H9 (cell line): ENCODE results near the gene KDR. TPM values are rescaled to one million over a fixed set of nuclear protein-coding genes. Genes with fewer than 3 reads are reported as not detected.

Experiments
- DNase-seq: peaks from one replicate; pipeline ENCODE4 v3.0.0-alpha.2; 2017
- H2AFZ ChIP-seq: one replicate; pipeline ENCODE4 v1.6.1; 2013; ENCODE audit warnings: mild to moderate bottlenecking, low read length, control low read depth, moderate library complexity
- H2AK5ac ChIP-seq: 2 replicates; pipeline ENCODE4 v1.6.1; 2013; ENCODE audit warnings: low read length, control low read depth, mixed read lengths; ENCODE audit not compliant: insufficient read length
- H2BK120ac ChIP-seq: one replicate; pipeline ENCODE4 v1.6.1; 2013; ENCODE audit warnings: low read depth, mild to moderate bottlenecking, low read length, control low read depth, inconsistent platforms; ENCODE audit not compliant: poor library complexity, severe bottlenecking
- H2BK12ac ChIP-seq: 2 replicates; pipeline ENCODE4 v1.6.1; 2013; ENCODE audit warnings: low read length, control low read depth, mixed read lengths, low read depth; ENCODE audit not compliant: insufficient read length
- H2BK15ac ChIP-seq: 2 replicates; pipeline ENCODE4 v1.6.1; 2013; ENCODE audit warnings: low read depth, low read length, control low read depth
- H2BK20ac ChIP-seq: one replicate; pipeline ENCODE4 v1.6.1; 2013; ENCODE audit warnings: low read depth, mild to moderate bottlenecking, low read length, control low read depth, inconsistent platforms; ENCODE audit not compliant: poor library complexity, severe bottlenecking
- H2BK5ac ChIP-seq: 2 replicates; pipeline ENCODE4 v1.6.1; 2013; ENCODE audit warnings: low read length, control low read depth, mixed read lengths; ENCODE audit not compliant: insufficient read length
- H3K14ac ChIP-seq: 2 replicates; pipeline ENCODE4 v1.6.1; 2013; ENCODE audit warnings: low read length, control low read depth; ENCODE audit not compliant: insufficient read depth
- H3K18ac ChIP-seq: 2 replicates; pipeline ENCODE4 v1.6.1; 2013; ENCODE audit warnings: low read depth, mild to moderate bottlenecking, mixed read lengths, low read length, control low read depth; ENCODE audit not compliant: insufficient read length
- H3K23ac ChIP-seq: 2 replicates; pipeline ENCODE4 v1.6.1; 2013; ENCODE audit warnings: low read length, control low read depth, mixed read lengths, low read depth; ENCODE audit not compliant: insufficient read length
- H3K23me2 ChIP-seq: 2 replicates; pipeline ENCODE4 v1.6.1; 2013; ENCODE audit warnings: low read depth, mild to moderate bottlenecking, mixed read lengths, low read length, control low read depth; ENCODE audit not compliant: insufficient read length, poor library complexity, severe bottlenecking
- H3K27ac ChIP-seq: 2 replicates; pipeline ENCODE4 v1.5.1; 2013; ENCODE audit warnings: low read length, control low read depth, mixed read lengths, low read depth; ENCODE audit not compliant: insufficient read length
- H3K27me3 ChIP-seq: 2 replicates; pipeline ENCODE4 v1.6.1; 2013; ENCODE audit warnings: low read length, control low read depth, inconsistent platforms; ENCODE audit not compliant: insufficient read depth
- H3K4ac ChIP-seq: 2 replicates; pipeline ENCODE4 v1.6.1; 2013; ENCODE audit warnings: low read depth, mild to moderate bottlenecking, control low read depth, inconsistent platforms, low read length, moderate library complexity
- H3K4me1 ChIP-seq: 2 replicates; pipeline ENCODE4 v1.6.1; 2013; ENCODE audit warnings: low read length, control low read depth, inconsistent platforms; ENCODE audit not compliant: insufficient read depth
- H3K4me2 ChIP-seq: 2 replicates; pipeline ENCODE4 v1.6.1; 2013; ENCODE audit warnings: low read length, control low read depth, mixed read lengths; ENCODE audit not compliant: insufficient read length, insufficient read depth
- H3K56ac ChIP-seq: 2 replicates; pipeline ENCODE4 v1.6.1; 2013; ENCODE audit warnings: low read depth, mild to moderate bottlenecking, mixed read lengths, low read length, control low read depth; ENCODE audit not compliant: insufficient read length
- H3K79me1 ChIP-seq: 2 replicates; pipeline ENCODE4 v1.6.1; 2013; ENCODE audit warnings: low read depth, mild to moderate bottlenecking, moderate library complexity, low read length, control low read depth, inconsistent platforms; ENCODE audit not compliant: insufficient read depth, poor library complexity, severe bottlenecking
- H3K79me2 ChIP-seq: 2 replicates; pipeline ENCODE4 v1.6.1; 2013; ENCODE audit warnings: low read length, control low read depth, inconsistent platforms; ENCODE audit not compliant: insufficient read depth
- H3K9ac ChIP-seq: 2 replicates; pipeline ENCODE4 v1.6.1; 2013; ENCODE audit warnings: low read length, control low read depth, mixed read lengths; ENCODE audit not compliant: insufficient read length; ENCODE audit errors: extremely low read depth
- H3K9me3 ChIP-seq: one replicate; pipeline ENCODE4 v1.6.1; 2013; ENCODE audit warnings: low read depth, low read length, inconsistent platforms; ENCODE audit not compliant: control insufficient read depth
- H3T11ph ChIP-seq: one replicate; pipeline ENCODE4 v1.6.1; 2013; ENCODE audit warnings: mild to moderate bottlenecking, low read length, control low read depth, inconsistent platforms
- H4K20me1 ChIP-seq: one replicate; pipeline ENCODE4 v1.6.1; 2013; ENCODE audit not compliant: control insufficient read depth, insufficient read length, insufficient read depth
- H4K5ac ChIP-seq: 2 replicates; pipeline ENCODE4 v1.6.1; 2013; ENCODE audit warnings: low read depth, mild to moderate bottlenecking, mixed read lengths, low read length, control low read depth; ENCODE audit not compliant: insufficient read length
- H4K8ac ChIP-seq: replicated peaks from 2 replicates; pipeline ENCODE4 v1.6.1; 2013; ENCODE audit warnings: low read length, control low read depth, mixed read lengths, low read depth; ENCODE audit not compliant: insufficient read length
- H4K91ac ChIP-seq: 2 replicates; pipeline ENCODE4 v1.6.1; 2013; ENCODE audit warnings: low read depth, mild to moderate bottlenecking, moderate library complexity, mixed read lengths, low read length, control low read depth; ENCODE audit not compliant: insufficient read length
- H3K27ac Mint-ChIP-seq, 3 experiments: 2 replicates in 2 of 3; 3 replicates in 1 of 3; pipeline ENCODE4 v1.8.0; 2020 to 2021; ENCODE audit warnings: mixed read lengths in 3 of 3, mild to moderate bottlenecking in 1 of 3, moderate library complexity in 1 of 3
- H3K27me3 Mint-ChIP-seq: 2 replicates; pipeline ENCODE4 v1.8.0; 2021; ENCODE audit warnings: low read depth, mild to moderate bottlenecking, moderate library complexity, mixed read lengths
- H3K36me3 Mint-ChIP-seq, 3 experiments: 2 replicates in 2 of 3; 3 replicates in 1 of 3; pipeline ENCODE4 v1.8.0; 2020 to 2021; ENCODE audit warnings: low read depth in 3 of 3, mixed read lengths in 3 of 3; ENCODE audit not compliant: insufficient read depth in 1 of 3
- H3K4me1 Mint-ChIP-seq, 2 experiments: 2 replicates each; pipeline ENCODE4 v1.8.0; 2020; ENCODE audit warnings: mixed read lengths in 2 of 2
- H3K4me3 Mint-ChIP-seq, 2 experiments: 2 replicates in 1 of 2; 3 replicates in 1 of 2; pipeline ENCODE4 v1.8.0; 2020 to 2021; ENCODE audit warnings: mild to moderate bottlenecking in 2 of 2, mixed read lengths in 2 of 2, moderate library complexity in 1 of 2
- H3K9me3 Mint-ChIP-seq, 2 experiments: 2 replicates in 1 of 2; 3 replicates in 1 of 2; pipeline ENCODE4 v1.8.0; 2020; ENCODE audit warnings: mild to moderate bottlenecking in 2 of 2, mixed read lengths in 2 of 2, moderate library complexity in 1 of 2
- CTCF ChIP-seq: fragments of 200-600 bp; sonication (generic); conservative IDR thresholded peaks from 3 replicates; pipeline ENCODE4 v1.8.0; 2021; ENCODE audit warnings: antibody characterized with exemption, mild to moderate bottlenecking
- WGBS: extraction: QIAGEN DNeasy Blood & Tissue Kit; methylation state at CpG from one replicate; pipeline ENCODE4 v1.1.7; 2013; ENCODE audit warnings: missing lambda C conversion rate, low lambda C conversion rate, mixed read lengths; ENCODE audit not compliant: insufficient read length; ENCODE audit errors: extremely low coverage; 5-methylcytosine and 5-hydroxymethylcytosine counted together
- total RNA-seq: library from RNA; stranded (reverse); gene quantifications from 2 replicates; pipeline ENCODE4 v1.2.1, GENCODE V29; 2021

Gene KDR
- total RNA-seq, 1 experiment from 2014 or later = 51.4 TPM

GRCh38 chr4:55030589-55030988, 94.8 kb downstream of the KDR start:
- Histone ChIP-seq H3K79me1 (no peaks in the 10 kb centered on the region), H3T11ph (no peak overlapping the region), H2BK120ac (no peak overlapping the region), H3K79me2 (no peaks in the 10 kb centered on the region), H2BK20ac (no peak overlapping the region), H3K27ac (no peak overlapping the region), H3K18ac (no peak overlapping the region), H4K91ac (no peak overlapping the region), H4K8ac (no peak overlapping the region), H3K27me3 (no peaks in the 10 kb centered on the region), H3K9me3 (no peaks in the 10 kb centered on the region), H3K9ac (no peak overlapping the region), H2BK5ac (no peak overlapping the region), H2AK5ac (no peak overlapping the region), H3K56ac (no peak overlapping the region), H3K23ac (no peak overlapping the region), H4K20me1 (no peaks in the 10 kb centered on the region), H3K4ac (no peak overlapping the region), H2AFZ (no peak overlapping the region), H2BK15ac (no peak overlapping the region), H3K23me2 (no peaks in the 10 kb centered on the region), H4K5ac (no peak overlapping the region), H3K4me1 (no peaks in the 10 kb centered on the region), H3K14ac (no peak overlapping the region), H2BK12ac (no peak overlapping the region), H3K4me2 (no peak overlapping the region)
- no peaks in the 10 kb centered on the region for H3K9me3 Mint-ChIP-seq
- H3K36me3 Mint-ChIP-seq = no peaks in the 10 kb centered on the region
- no CpG with 5 or more reads among the region's 1 CpG for WGBS
- no peaks in the 10 kb centered on the region for H3K27me3 Mint-ChIP-seq
- H3K4me1 Mint-ChIP-seq = peaks cover 27 to 33% of the 10 kb centered on the region in 2 experiments
- no peak for TF ChIP-seq CTCF
- H3K4me3 Mint-ChIP-seq = no peak overlapping the region
- H3K27ac Mint-ChIP-seq = no peak overlapping the region
- DNase-seq = no peak
